K562 (cell line): ENCODE measurements around the gene MDC1. TPM values are rescaled to one million over a fixed set of nuclear protein-coding genes. Genes with fewer than 3 reads are reported as not detected.

ENCODE experiments used
- GABPA ChIP-seq: fragments of 200-800 bp; sonication (Bioruptor generic); conservative IDR thresholded peaks from 2 replicates; pipeline ENCODE4 v1.6.1; 2016; ENCODE audit warnings: low read depth, missing genetic modification characterization, missing compliant biosample characterization
- HMGN3 ChIP-seq: IDR thresholded peaks from 2 replicates; pipeline ENCODE4 v1.6.1; 2011; ENCODE audit warnings: borderline replicate concordance, low read depth, mild to moderate bottlenecking, mixed read lengths, low read length; ENCODE audit not compliant: insufficient read length; ENCODE audit errors: extremely low read depth
- LARP7 ChIP-seq: fragments of 450-650 bp; IDR thresholded peaks from 2 replicates; pipeline ENCODE4 v1.6.1; 2016
- NR1H2 ChIP-seq: sonication (generic); formaldehyde crosslinking; IDR thresholded peaks from 2 replicates; pipeline ENCODE4 v1.4.0; 2020; ENCODE audit warnings: mild to moderate bottlenecking, missing genetic modification reagents
- SRSF3 ChIP-seq: fragments of 200-400 bp; formaldehyde crosslinking; IDR thresholded peaks from 2 replicates; pipeline ENCODE4 v1.6.1; 2016; ENCODE audit warnings: mild to moderate bottlenecking, low read length, moderate library complexity; ENCODE audit not compliant: insufficient read depth
- ZKSCAN3 ChIP-seq: fragments of 250-450 bp; sonication (Bioruptor Pico); IDR thresholded peaks from 2 replicates; pipeline ENCODE4 v1.4.0; 2020
- ZKSCAN8 ChIP-seq: fragments of 200-800 bp; sonication (Bioruptor generic); IDR thresholded peaks from 2 replicates; pipeline ENCODE4 v1.6.1; 2016; ENCODE audit warnings: missing genetic modification characterization, missing compliant biosample characterization
- polyA plus RNA-seq, 8 experiments: library from polyadenylated mRNA; depleted of rRNA in 4 of 8; stranded (reverse) in 5 of 8; unstranded in 3 of 8; fragments of >200 nt; fragmentation: Nextera tagmentation in 2 of 8; fragmentation: Illumina TruSeq in 1 of 8; extraction: Ambion mirVana in 2 of 8; extraction: Trizol in 1 of 8; gene quantifications; 2 replicates each; pipeline versions ENCODE4 v1.2.1 to v1.2.3, GENCODE V29; 2011 to 2014; ENCODE audit warnings: inconsistent platforms in 1 of 8, missing spikeins in 1 of 8
- total RNA-seq, 7 experiments: library from RNA; depleted of rRNA in 6 of 7; stranded (reverse); fragments of >200 nt in 6 of 7; fragmentation: Illumina TruSeq in 2 of 7; extraction: Trizol in 2 of 7; gene quantifications; 2 replicates each; pipeline versions ENCODE4 v1.2.1 to v1.2.3, GENCODE V29; 2011 to 2021; ENCODE audit warnings: low replicate concordance in 1 of 7
- TF ChIP-seq, protein P1 (sequence below): fragments of 250-450 bp; sonication (Bioruptor Pico); IDR thresholded peaks from 2 replicates; pipeline ENCODE4 v1.4.0; 2020
- TF ChIP-seq, protein P2 (sequence below): fragments of 450-650 bp; IDR thresholded peaks from 2 replicates; pipeline ENCODE4 v1.6.1; 2016; ENCODE audit warnings: antibody characterized with exemption
- TF ChIP-seq, protein P3 (sequence below): sonication (generic); formaldehyde crosslinking; IDR thresholded peaks from 2 replicates; pipeline ENCODE4 v1.8.0; 2022; ENCODE audit warnings: missing genetic modification reagents, mild to moderate bottlenecking, moderate library complexity, borderline replicate concordance

MDC1 gene
- total and polyA plus RNA-seq, 9 of the 15 experiments (the other 6 are each of a cell fraction or from before 2014, with no cell fraction given): 8.2 to 114 (median 20.0) TPM

DNA sequence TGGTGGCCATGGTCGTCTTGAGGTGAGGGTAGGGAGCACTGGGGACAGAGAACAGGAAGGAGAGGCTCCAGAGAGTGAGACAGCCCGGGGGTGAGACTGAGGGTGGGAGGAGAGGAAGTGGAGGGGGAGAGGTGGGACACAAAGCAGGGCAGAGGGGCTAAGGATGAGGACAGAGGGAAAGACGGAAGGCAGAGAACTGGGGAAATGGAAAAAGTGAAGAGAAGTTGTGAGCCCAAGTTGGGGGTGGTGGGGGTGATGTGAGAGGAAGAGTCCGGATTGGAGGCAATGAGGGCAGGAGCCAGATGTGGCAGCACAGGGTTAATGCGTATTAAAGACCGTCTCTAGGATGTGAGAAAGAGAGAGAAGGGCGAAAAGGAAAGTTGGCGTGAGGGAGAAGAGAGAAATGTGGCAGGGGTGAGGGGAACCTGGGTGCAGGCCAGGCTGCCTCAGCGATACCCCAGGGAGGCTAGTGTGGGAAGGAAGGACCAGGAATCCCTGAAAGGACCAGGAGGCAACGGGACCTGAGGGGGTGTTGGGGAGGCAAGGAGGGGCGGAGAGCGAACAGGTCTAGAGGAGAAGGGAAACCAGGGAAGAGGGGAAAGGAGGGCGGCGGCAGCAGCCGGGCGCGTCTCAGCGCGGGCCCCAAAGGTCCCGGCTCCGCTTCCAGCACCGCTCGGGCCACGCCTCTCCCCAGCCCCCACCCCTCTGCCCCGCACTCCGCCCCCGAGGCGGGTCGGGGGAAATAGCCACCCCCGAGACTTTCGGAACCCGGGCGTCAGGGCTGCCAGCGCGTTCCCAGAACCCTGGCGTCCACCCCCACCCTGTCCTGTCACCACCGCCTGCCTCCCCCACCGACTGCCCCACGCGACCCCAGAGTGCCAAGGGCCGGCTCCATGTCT is 30.8 kb downstream of the MDC1 start, which contains the start of gene PPP1R18 (continued):
- TF ChIP-seq ZKSCAN3 (no peak), LARP7 (peak; percentile 93), ZKSCAN8 (CRISPR knock-in tag) (no peak), SRSF3 (no peak), HMGN3 (no peak), NR1H2 (CRISPR knock-in tag) (no peak), GABPA (no peak)
- TF ChIP-seq, protein P1, sequence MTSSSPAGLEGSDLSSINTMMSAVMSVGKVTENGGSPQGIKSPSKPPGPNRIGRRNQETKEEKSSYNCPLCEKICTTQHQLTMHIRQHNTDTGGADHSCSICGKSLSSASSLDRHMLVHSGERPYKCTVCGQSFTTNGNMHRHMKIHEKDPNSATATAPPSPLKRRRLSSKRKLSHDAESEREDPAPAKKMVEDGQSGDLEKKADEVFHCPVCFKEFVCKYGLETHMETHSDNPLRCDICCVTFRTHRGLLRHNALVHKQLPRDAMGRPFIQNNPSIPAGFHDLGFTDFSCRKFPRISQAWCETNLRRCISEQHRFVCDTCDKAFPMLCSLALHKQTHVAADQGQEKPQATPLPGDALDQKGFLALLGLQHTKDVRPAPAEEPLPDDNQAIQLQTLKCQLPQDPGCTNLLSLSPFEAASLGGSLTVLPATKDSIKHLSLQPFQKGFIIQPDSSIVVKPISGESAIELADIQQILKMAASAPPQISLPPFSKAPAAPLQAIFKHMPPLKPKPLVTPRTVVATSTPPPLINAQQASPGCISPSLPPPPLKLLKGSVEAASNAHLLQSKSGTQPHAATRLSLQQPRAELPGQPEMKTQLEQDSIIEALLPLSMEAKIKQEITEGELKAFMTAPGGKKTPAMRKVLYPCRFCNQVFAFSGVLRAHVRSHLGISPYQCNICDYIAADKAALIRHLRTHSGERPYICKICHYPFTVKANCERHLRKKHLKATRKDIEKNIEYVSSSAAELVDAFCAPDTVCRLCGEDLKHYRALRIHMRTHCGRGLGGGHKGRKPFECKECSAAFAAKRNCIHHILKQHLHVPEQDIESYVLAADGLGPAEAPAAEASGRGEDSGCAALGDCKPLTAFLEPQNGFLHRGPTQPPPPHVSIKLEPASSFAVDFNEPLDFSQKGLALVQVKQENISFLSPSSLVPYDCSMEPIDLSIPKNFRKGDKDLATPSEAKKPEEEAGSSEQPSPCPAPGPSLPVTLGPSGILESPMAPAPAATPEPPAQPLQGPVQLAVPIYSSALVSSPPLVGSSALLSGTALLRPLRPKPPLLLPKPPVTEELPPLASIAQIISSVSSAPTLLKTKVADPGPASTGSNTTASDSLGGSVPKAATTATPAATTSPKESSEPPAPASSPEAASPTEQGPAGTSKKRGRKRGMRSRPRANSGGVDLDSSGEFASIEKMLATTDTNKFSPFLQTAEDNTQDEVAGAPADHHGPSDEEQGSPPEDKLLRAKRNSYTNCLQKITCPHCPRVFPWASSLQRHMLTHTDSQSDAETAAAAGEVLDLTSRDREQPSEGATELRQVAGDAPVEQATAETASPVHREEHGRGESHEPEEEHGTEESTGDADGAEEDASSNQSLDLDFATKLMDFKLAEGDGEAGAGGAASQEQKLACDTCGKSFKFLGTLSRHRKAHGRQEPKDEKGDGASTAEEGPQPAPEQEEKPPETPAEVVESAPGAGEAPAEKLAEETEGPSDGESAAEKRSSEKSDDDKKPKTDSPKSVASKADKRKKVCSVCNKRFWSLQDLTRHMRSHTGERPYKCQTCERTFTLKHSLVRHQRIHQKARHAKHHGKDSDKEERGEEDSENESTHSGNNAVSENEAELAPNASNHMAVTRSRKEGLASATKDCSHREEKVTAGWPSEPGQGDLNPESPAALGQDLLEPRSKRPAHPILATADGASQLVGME (CRISPR knock-in tag): no peak
- TF ChIP-seq, protein P2, sequence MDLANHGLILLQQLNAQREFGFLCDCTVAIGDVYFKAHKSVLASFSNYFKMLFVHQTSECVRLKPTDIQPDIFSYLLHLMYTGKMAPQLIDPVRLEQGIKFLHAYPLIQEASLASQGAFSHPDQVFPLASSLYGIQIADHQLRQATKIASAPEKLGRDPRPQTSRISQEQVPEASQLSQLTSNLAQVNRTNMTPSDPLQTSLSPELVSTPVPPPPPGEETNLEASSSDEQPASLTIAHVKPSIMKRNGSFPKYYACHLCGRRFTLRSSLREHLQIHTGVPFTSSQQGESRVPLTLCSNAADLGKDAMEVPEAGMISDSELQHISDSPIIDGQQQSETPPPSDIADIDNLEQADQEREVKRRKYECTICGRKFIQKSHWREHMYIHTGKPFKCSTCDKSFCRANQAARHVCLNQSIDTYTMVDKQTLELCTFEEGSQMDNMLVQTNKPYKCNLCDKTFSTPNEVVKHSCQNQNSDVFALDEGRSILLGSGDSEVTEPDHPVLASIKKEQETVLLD: peak; percentile 72; the same call in 1 of the 2 replicates
- TF ChIP-seq, protein P3, sequence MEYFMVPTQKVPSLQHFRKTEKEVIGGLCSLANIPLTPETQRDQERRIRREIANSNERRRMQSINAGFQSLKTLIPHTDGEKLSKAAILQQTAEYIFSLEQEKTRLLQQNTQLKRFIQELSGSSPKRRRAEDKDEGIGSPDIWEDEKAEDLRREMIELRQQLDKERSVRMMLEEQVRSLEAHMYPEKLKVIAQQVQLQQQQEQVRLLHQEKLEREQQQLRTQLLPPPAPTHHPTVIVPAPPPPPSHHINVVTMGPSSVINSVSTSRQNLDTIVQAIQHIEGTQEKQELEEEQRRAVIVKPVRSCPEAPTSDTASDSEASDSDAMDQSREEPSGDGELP (CRISPR knock-in tag): no peak
